GM12801 (cell line): ENCODE results near the gene CAMK2A.

Experiments used
- TF ChIP-seq, protein P1 (sequence below): IDR thresholded peaks from one replicate; pipeline ENCODE4 v1.5.1; 2011; ENCODE audit warnings: control low read depth; ENCODE audit not compliant: insufficient read length; ENCODE audit errors: extremely low read depth

The CAMK2A gene

DNA sequence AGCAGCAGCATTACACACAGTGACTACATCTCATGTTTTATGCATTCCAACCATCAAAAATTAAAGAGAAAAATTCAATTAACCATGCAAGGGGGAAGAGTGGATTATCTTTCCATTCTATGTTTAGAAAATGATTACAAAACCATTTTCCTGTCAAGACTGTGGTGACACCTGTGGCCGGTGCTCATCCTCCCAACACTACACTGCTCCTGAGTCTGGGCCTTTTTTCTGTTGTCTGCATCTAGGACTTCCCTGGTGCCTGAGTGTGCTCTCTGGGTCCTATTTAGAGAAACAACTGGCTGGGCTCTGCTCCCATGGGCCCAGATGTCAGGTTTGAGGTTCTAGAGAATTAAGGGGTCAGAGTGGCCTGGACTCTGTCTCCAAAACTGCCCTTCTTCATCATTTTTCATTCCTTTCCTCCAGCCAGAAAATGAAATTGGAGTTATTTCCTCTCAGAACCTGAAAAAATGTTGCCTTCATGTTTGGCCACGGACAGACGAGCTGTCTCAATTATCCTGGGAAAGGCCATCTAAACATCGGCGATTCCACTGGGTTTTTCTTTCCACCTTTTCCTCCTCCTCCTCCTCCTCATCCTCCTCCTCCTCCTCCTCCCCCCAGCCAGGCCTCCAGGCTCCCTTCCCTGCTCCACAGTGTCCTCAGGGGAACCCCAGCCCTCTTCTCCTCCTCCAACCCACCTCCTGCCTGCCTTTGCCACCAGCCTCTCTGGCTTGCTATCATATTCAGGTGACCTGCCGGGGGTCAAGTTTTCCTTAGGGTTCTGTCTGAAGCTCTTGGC is 24.5 kb upstream of the CAMK2A start:
- TF ChIP-seq, protein P1, sequence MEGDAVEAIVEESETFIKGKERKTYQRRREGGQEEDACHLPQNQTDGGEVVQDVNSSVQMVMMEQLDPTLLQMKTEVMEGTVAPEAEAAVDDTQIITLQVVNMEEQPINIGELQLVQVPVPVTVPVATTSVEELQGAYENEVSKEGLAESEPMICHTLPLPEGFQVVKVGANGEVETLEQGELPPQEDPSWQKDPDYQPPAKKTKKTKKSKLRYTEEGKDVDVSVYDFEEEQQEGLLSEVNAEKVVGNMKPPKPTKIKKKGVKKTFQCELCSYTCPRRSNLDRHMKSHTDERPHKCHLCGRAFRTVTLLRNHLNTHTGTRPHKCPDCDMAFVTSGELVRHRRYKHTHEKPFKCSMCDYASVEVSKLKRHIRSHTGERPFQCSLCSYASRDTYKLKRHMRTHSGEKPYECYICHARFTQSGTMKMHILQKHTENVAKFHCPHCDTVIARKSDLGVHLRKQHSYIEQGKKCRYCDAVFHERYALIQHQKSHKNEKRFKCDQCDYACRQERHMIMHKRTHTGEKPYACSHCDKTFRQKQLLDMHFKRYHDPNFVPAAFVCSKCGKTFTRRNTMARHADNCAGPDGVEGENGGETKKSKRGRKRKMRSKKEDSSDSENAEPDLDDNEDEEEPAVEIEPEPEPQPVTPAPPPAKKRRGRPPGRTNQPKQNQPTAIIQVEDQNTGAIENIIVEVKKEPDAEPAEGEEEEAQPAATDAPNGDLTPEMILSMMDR, result no peak

DNA sequence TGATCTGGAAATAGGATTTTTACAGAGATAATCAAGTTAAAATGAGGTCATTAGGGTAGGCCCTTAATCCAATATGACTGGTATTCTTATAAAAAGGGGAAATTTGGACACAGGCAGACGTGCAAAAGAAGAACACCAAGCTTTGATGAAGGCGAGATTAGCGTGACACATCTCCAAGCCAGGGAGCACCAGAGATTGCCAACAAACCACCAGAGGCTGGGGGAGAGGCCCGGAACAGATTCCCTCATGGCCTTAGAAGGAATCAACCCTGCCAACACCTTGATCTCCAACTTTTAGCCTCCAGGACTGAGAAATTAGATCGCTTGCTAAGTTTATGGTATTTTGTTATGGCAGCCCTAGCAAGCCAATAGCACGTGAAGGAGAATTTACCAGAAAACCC is 23.9 kb upstream of the CAMK2A start:
- TF ChIP-seq, protein P1, result no peak

DNA sequence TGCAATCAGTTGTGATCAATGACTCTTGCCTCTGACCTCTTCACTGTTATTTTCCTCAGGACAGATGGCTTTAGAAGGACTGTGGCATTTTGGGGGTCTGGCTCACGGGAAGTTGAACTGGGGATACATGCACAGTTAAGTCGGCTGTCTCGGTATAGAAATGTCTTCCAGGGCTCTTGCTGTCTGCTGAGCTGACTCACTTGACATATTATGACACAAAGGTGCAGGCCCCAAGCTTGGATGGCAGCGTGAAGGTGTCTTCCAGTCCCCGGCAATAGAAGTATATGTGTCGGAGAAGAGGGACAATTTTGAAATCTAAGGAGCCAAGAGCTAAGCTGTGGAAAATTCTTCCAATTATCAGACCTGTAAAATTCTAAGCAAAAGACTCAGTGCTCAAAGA is 22.9 kb upstream of the CAMK2A start:
- TF ChIP-seq, protein P1, result no peak

DNA sequence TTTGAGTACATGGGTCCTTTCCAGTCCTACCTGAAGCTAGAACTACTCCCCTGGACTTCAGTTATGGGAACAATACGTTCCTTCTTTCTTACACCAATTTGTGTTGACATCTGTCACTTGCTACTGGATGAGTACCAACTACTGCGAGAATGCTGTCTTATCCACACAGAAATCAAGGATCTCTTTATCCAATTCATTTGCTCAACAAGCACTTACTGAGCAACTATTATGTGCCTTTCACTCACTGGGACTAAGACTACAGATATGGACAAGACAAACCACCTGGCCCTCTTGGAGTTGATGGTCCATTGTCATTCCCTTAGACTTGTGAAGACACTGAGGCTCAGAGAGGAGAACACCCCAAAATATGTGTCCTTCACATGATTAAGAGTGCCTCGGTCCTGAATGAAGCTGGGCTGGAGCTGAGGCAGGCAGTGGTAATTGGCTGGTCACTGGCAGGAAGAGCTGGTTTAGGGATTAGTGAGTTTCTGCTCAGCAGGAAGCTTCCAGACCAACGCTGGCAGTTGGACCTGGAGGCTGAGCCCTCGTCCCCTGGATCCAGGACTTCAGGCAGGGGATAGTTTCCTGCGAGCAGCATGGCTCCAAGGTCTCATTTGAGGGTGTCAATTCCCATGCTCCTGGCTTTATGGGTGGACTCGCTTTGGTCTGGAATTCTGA is 21.6 kb upstream of the CAMK2A start:
- TF ChIP-seq, protein P1, result no peak

DNA sequence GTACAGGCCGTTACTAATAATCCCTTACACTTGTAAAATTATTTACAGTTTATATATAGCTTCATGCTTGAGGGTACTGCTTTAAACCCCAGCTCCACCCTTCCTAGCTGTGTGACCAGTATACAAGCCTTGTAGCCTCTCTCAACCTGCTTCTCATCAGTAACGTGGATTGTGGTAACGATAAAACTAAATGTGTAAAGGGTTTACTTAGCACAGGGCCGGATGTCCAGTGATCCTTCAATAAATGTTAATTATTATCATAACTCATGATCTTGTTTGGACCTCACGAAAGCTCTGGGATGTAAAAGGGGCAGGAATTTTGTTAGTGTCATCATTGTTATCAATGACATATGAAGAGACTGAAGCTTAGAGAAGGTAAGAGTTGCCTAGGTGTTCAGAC is 20.7 kb upstream of the CAMK2A start:
- TF ChIP-seq, protein P1, result no peak

DNA sequence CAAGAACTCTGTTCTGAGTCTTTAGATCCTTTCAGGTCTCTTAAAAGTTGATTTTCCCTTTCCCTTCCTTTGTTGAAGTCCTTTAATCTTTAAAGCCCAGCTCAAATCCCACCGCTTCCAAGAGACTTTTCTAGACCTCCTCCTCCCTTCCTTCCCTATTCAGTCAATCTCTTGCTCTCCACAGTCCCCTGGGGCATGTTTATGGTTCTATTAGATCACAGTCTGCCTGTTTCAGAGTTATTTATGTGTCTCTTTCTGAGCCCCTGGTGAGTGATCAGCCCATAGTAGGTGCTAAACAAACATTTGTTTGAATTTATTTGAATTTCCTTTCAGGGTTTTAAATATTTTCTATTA is 20.3 kb upstream of the CAMK2A start:
- TF ChIP-seq, protein P1, result no peak

DNA sequence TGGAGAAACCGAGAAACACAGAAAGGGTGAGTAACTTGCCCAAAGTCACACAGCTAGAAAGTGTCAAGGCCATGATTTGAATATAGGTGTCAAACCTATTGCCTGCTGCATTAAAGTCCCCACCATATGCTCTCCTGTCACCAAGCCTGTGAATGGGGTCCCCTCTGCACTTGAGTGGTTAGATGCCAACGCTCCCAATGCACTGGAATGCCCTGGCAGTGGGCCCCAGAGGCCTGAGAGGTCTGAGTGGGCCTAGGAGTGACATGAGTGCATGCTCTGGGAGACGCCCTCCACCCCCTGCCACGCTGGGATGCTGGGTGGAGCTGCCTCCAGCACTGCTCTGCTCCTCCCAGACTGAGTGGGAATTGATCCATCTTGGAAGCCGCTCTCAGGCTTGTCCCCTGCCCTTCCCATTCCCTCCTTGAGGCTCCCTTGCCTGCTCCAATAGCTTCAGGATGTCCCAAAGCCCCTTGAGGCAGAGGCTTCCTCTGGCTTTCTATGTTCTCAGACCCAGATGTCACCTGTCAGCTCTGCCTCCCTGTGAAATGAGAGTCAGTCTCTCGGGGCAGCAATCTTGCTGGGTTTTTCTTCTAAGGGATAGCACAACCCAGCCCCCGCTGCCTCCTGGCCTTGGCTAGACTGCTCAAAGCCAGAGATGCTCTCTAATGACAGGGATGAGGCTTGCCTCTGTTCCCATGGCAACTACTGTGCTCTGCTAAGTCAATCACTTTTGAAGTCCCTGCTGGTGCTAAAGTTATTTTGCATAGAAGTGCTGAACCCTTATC is 19.7 kb upstream of the CAMK2A start:
- TF ChIP-seq, protein P1, result no peak
